ENCODE measurements around the gene DOCK3.

DNA sequence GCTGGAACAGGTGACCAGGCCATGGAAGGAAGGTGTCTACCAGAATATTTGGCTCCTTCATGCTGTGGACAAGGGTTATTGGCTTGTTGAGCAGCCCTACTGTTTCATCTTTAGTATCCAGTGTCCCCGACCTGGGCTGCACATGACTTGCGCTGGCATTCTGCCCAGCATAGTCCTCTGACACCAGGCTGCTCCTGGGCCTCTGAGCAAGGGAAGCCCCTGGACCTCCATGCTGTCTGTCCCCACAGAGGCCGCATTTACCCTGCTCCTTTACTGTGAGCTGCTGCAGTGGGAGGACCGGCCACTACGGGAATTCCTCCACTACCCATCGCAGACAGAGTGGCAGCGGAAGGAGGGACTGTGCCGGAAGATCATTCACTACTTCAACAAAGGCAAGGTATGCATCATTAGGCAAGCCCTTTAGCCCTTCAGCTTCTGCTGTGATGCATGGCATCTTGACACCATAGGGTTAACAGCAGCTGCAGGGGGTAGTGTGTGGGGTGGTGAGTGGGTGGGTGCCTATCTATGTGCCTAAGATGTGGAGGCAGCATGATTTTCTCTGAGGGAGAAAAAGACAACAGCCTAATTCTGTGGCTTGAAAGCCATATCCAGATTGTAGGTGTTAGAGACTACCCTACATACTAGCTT lies 666.4 kb downstream of the DOCK3 start:
- TF ChIP-seq POLR2AphosphoS5 (IDR thresholded peaks at IDR 0.05; ENCODE audit: low read depth, low read length) = no peak
- TF ChIP-seq POLR2A (IDR thresholded peaks at IDR 0.05; ENCODE audit: low read depth, low read length) = no peak
